Astrocyte of the spinal cord (primary cell): ENCODE measurements around the gene EIF4E3.

Source experiments
- DNase-seq: peaks from one replicate; pipeline ENCODE4 v3.0.0; 2011; ENCODE audit warnings: low read depth, low spot score
- H3K4me3 ChIP-seq: 2 replicates; pipeline ENCODE4 v1.5.1; 2011; ENCODE audit warnings: low read depth, mild to moderate bottlenecking, low read length, moderate library complexity
- CTCF ChIP-seq: IDR thresholded peaks from 2 replicates; pipeline ENCODE4 v1.5.1; 2012; ENCODE audit warnings: low read depth, mild to moderate bottlenecking, low read length, inconsistent platforms
- in situ Hi-C: cut with HindIII; loops from 2 replicates; pipeline ENCODE4 v1.10.0; 2017; ENCODE audit warnings: low sequenced_read_pairs

EIF4E3 gene

GRCh38 chr3:71758091-71758490 lies 32.9 kb upstream of the EIF4E3 start:
- H3K4me3 ChIP-seq, result no peak overlapping the region
- no peak for DNase-seq
- TF ChIP-seq CTCF, result no peak
- in situ Hi-C loops, result no loop called here

GRCh38 chr3:71754610-71755253 lies 29.5 kb upstream of the EIF4E3 start:
- H3K4me3 ChIP-seq, result no peak overlapping the region
- DNase-seq, result no peak
- in situ Hi-C loops, result no loop called here
- no peak for TF ChIP-seq CTCF

- in situ Hi-C loops, result no loop called here
- H3K4me3 ChIP-seq, result no peak within 1 kb of the TSS
- TF ChIP-seq CTCF, result no peak
- peak; percentile 16 for DNase-seq
These were observed 28.8 kb upstream of the EIF4E3 start, which contains the start of gene GPR27 for GRCh38 chr3:71753701-71754609. Gene GPR27, plus strand, starts transcription at chr3:71753855. Its CDS starts 195 bp downstream, at chr3:71754050.

- in situ Hi-C loops, result no loop called here
- H3K4me3 ChIP-seq, result no peak overlapping the region
These were observed 27.9 kb upstream of the EIF4E3 start for GRCh38 chr3:71752831-71753700.

GRCh38 chr3:71751602-71752001 lies 26.4 kb upstream of the EIF4E3 start:
- no peak for TF ChIP-seq CTCF
- no peak for DNase-seq
- H3K4me3 ChIP-seq, result no peak overlapping the region
- in situ Hi-C loops, result no loop called here

More at GRCh38 chr3:71752831-71753700, 27.9 kb upstream of the EIF4E3 start:
- no peak for TF ChIP-seq CTCF
- no peak for DNase-seq

GRCh38 chr3:71744738-71745137 lies 19.5 kb upstream of the EIF4E3 start:
- TF ChIP-seq CTCF, result no peak
- DNase-seq, result no peak
- in situ Hi-C loops, result no loop called here
- no peak overlapping the region for H3K4me3 ChIP-seq
